Measurements from ENCODE around the gene FAAH2.
"Not testable (repeated sequence)": the region's sequence is repeated elsewhere in the genome, so short reads cannot be mapped to it uniquely, and the experiment has no call there.

The FAAH2 gene

DNA sequence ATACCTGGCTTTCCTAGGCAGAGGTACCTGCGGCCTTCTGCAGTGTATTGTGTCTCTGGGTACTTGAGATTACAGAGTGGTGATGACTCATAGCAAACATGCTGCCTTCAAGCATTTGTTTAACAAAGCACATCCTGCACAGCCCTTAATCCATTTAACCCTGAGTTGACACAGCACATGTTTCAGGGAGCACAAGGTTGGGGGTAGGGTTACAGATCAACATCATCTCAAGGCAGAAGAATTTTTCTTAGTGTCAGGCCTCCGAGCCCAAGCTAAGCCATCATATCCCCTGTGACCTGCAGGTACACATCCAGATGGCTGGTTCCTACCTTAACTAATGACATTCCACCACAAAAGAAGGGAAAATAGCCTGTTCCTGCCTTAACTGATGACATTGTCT is 49.3 kb downstream of the FAAH2 start:
- not testable (repeated sequence) for H3K9me3 Mint-ChIP-seq; H3K4me1 Mint-ChIP-seq (ENCODE audit: low read depth); H3K27ac Mint-ChIP-seq; H3K27me3 Mint-ChIP-seq (ENCODE audit: low read depth); H3K4me3 Mint-ChIP-seq
- peaks cover 50% of the 10 kb centered on the region for H3K36me3 Mint-ChIP-seq (ENCODE audit: low read depth)

DNA sequence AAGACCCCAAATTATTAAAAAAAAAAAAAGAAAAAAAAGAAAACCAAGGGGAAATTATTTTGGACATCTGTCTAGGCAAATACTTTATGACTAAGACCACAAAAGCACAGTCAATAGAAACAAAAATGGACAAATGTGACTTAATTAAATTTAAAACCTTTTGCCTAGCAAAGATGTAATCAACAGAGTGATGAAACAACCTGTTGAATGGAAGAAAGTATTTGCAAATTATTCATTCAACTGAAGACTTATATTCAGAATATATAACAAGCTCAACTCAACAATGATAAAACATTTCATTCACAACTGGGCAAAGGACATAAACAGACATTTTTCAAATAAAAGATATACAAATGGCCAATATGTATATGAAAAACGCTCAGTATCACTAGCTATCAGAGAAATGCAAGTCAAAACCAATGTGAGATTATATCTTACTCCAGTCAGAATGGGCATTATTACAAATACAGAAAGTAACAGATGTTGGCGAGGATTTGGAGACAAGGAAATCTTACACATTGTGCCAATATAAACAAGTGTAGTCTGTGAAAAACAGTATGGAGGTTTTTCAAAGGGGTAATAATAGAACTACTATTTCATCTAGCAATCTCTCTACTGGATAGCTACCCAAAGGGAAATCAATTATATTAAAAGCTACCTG is 67.1 kb downstream of the FAAH2 start:
- H3K4me1 Mint-ChIP-seq (ENCODE audit: low read depth): peaks cover 3% of the 10 kb centered on the region
- H3K27me3 Mint-ChIP-seq (ENCODE audit: low read depth): no peaks in the 10 kb centered on the region
- peaks cover 14% of the 10 kb centered on the region for H3K9me3 Mint-ChIP-seq
- H3K36me3 Mint-ChIP-seq (ENCODE audit: low read depth): peaks cover 31% of the 10 kb centered on the region
- no peak overlapping the region for H3K27ac Mint-ChIP-seq
- H3K4me3 Mint-ChIP-seq: no peak overlapping the region

DNA sequence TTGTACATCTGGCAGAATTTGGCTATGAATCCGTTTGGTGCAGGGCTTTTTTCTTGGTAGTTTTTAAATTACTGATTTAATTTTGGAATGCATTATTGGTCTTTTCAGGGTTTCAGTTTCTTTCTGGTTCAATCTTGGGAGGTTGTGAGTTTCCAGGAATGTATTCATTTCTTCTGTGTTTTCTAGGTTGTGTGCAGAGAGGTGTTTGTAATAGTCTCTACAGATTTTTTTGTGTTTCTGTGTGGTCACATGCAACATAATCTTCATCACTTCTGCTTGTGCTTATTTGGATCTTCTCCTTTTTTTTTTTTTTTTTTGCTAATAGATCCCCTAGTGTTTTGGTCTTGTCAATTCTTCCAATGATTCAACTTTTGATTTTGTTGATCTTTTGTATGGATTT is 77.6 kb downstream of the FAAH2 start:
- Mint-ChIP-seq H3K36me3 (ENCODE audit: low read depth) (peaks cover 26% of the 10 kb centered on the region), H3K4me3 (no peak overlapping the region)

GRCh38 chrX:57366430-57366829 is 79.9 kb downstream of the FAAH2 start:
- peaks cover 23% of the 10 kb centered on the region for H3K36me3 Mint-ChIP-seq (ENCODE audit: low read depth)
- peaks cover 9% of the 10 kb centered on the region for H3K4me1 Mint-ChIP-seq (ENCODE audit: low read depth)
- no peaks in the 10 kb centered on the region for H3K9me3 Mint-ChIP-seq
- no peak overlapping the region for H3K27ac Mint-ChIP-seq
- no peaks in the 10 kb centered on the region for H3K27me3 Mint-ChIP-seq (ENCODE audit: low read depth)
- no peak overlapping the region for H3K4me3 Mint-ChIP-seq

More for the DNA sequence above, 77.6 kb downstream of the FAAH2 start:
- no peaks in the 10 kb centered on the region for H3K27me3 Mint-ChIP-seq (ENCODE audit: low read depth)
- peaks cover 9% of the 10 kb centered on the region for H3K4me1 Mint-ChIP-seq (ENCODE audit: low read depth)
- H3K9me3 Mint-ChIP-seq: no peaks in the 10 kb centered on the region
- H3K27ac Mint-ChIP-seq: no peak overlapping the region

GRCh38 chrX:57367649-57368048 is 81.1 kb downstream of the FAAH2 start:
- Mint-ChIP-seq H3K9me3 (no peaks in the 10 kb centered on the region), H3K4me3 (no peak overlapping the region), H3K4me1 (ENCODE audit: low read depth) (peaks cover 9% of the 10 kb centered on the region), H3K36me3 (ENCODE audit: low read depth) (peaks cover 18% of the 10 kb centered on the region), H3K27ac (no peak overlapping the region), H3K27me3 (ENCODE audit: low read depth) (no peaks in the 10 kb centered on the region)

DNA sequence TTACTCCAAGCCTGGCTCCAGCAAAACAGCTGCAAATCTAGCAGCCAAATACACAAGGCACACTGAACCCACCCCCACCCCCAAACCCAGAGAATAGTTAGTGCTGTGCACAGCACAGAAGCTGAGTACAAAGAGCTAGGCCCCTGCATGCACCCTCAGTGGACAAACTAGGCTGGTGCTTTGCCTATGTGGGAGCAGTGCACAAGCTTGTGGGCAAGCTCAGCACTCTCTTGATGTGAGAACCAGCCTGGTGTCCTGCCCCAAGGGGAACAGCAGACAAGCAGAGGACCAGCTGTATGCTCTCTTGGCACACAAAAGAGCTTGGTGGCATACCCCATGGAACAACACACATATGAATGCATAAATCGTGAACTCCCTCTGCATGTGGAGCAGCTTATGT is 81.7 kb downstream of the FAAH2 start:
- Mint-ChIP-seq H3K36me3 (ENCODE audit: low read depth) (peaks cover 20% of the 10 kb centered on the region), H3K4me1 (ENCODE audit: low read depth) (peaks cover 9% of the 10 kb centered on the region), H3K27ac (no peak overlapping the region), H3K4me3 (no peak overlapping the region), H3K27me3 (ENCODE audit: low read depth) (no peaks in the 10 kb centered on the region), H3K9me3 (no peaks in the 10 kb centered on the region)

- H3K27ac Mint-ChIP-seq: peak overlapping the region; percentile 50
- no peak overlapping the region for H3K4me3 Mint-ChIP-seq
- H3K36me3 Mint-ChIP-seq (ENCODE audit: low read depth): peaks cover 32% of the 10 kb centered on the region
- peaks cover 13% of the 10 kb centered on the region for H3K4me1 Mint-ChIP-seq (ENCODE audit: low read depth)
- no peaks in the 10 kb centered on the region for H3K27me3 Mint-ChIP-seq (ENCODE audit: low read depth)
- peaks cover 4% of the 10 kb centered on the region for H3K9me3 Mint-ChIP-seq
Measured at GRCh38 chrX:57379296-57379695, 92.8 kb downstream of the FAAH2 start.

- H3K4me1 Mint-ChIP-seq (ENCODE audit: low read depth): peaks cover 13% of the 10 kb centered on the region
- H3K27me3 Mint-ChIP-seq (ENCODE audit: low read depth): no peaks in the 10 kb centered on the region
- peak overlapping the region; percentile 7 for H3K27ac Mint-ChIP-seq
- H3K4me3 Mint-ChIP-seq: no peak overlapping the region
- H3K9me3 Mint-ChIP-seq: peaks cover 4% of the 10 kb centered on the region
- H3K36me3 Mint-ChIP-seq (ENCODE audit: low read depth): peaks cover 32% of the 10 kb centered on the region
Measured at GRCh38 chrX:57380026-57380796, 93.7 kb downstream of the FAAH2 start.

- not testable (repeated sequence) for H3K27me3 Mint-ChIP-seq (ENCODE audit: low read depth); H3K4me3 Mint-ChIP-seq; H3K4me1 Mint-ChIP-seq (ENCODE audit: low read depth); H3K9me3 Mint-ChIP-seq; H3K27ac Mint-ChIP-seq
- peaks cover 27% of the 10 kb centered on the region for H3K36me3 Mint-ChIP-seq (ENCODE audit: low read depth)
Measured at GRCh38 chrX:57394162-57394561, 107.7 kb downstream of the FAAH2 start.

DNA sequence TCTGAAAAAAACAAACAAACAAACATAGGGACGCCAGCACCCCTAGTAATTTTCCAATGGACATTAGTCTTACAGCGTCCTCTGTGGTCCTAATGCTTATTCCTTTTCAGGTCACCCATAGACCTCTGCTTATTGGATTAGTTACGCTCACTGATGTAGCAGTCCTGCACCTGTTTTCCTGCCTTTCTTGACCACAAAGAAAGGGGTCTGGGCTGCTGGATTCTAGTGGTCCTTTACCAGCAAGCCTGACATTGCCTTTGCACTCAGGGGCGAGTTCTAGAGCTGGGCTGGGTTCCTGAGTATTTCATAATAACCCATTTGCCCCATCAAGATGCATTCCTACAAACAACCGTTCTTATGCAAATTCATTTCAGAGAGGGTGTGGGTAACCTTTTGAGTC is 116.7 kb downstream of the FAAH2 start:
- H3K9me3 Mint-ChIP-seq; H3K4me3 Mint-ChIP-seq; H3K27me3 Mint-ChIP-seq (ENCODE audit: low read depth): not testable (repeated sequence)

GRCh38 chrX:57406149-57406548 is 119.6 kb downstream of the FAAH2 start:
- Mint-ChIP-seq H3K4me3 (no peak overlapping the region), H3K27ac (no peak overlapping the region), H3K27me3 (ENCODE audit: low read depth) (no peaks in the 10 kb centered on the region), H3K4me1 (ENCODE audit: low read depth) (no peaks in the 10 kb centered on the region), H3K36me3 (ENCODE audit: low read depth) (peaks cover 14% of the 10 kb centered on the region), H3K9me3 (peaks cover 8% of the 10 kb centered on the region)

More for the DNA sequence above, 116.7 kb downstream of the FAAH2 start:
- not testable (repeated sequence) for H3K4me1 Mint-ChIP-seq (ENCODE audit: low read depth); H3K27ac Mint-ChIP-seq
- H3K36me3 Mint-ChIP-seq (ENCODE audit: low read depth): peaks cover 10% of the 10 kb centered on the region

GRCh38 chrX:57417827-57418226 is 131.3 kb downstream of the FAAH2 start:
- Mint-ChIP-seq H3K27ac (no peak overlapping the region), H3K9me3 (peaks cover 10% of the 10 kb centered on the region), H3K27me3 (ENCODE audit: low read depth) (no peaks in the 10 kb centered on the region), H3K36me3 (ENCODE audit: low read depth) (peaks cover 12% of the 10 kb centered on the region), H3K4me3 (no peak overlapping the region), H3K4me1 (ENCODE audit: low read depth) (no peaks in the 10 kb centered on the region)

DNA sequence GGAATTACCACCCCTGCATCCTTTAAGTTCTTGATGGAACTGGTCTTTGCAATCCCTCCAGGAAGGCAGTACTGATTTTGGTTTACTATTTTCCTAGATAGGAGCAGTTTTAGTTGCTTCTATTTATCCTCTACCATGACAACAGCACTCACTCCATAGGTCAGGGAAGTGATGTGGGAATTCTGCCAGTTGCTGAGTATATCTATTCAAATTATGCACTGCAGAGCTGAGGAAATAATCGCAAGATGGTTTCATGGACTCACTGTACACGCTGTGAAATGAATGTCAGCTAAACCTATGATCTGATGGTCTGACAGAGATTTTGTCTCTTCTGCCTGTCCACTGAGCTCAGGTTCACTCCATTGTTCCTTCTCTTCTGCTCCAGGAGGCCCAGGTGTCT is 135.8 kb downstream of the FAAH2 start:
- Mint-ChIP-seq H3K4me1 (ENCODE audit: low read depth) (no peaks in the 10 kb centered on the region), H3K27ac (no peak overlapping the region), H3K36me3 (ENCODE audit: low read depth) (peaks cover 6% of the 10 kb centered on the region), H3K4me3 (no peak overlapping the region), H3K27me3 (ENCODE audit: low read depth) (no peaks in the 10 kb centered on the region), H3K9me3 (no peaks in the 10 kb centered on the region)

DNA sequence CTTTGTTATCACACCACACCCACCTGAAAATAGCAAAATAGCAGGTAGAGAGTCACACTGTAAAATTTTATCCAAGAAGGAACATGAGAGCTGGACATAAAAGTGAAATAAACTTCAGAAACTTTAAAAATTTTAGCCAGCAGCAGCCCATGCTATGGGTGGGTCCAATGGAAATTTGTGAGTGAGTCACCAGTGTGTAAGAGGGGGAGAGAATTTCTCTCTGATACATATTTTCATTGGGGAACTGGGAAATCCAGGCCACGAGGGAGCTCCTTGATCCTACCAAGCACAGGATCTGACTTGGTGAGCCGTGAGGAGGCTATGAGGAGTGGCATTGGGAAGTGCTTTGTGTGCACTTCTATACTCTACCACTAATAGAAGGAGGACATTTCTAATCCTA is 136.3 kb downstream of the FAAH2 start:
- H3K9me3 Mint-ChIP-seq: no peaks in the 10 kb centered on the region
- H3K36me3 Mint-ChIP-seq (ENCODE audit: low read depth): peaks cover 6% of the 10 kb centered on the region
- no peaks in the 10 kb centered on the region for H3K4me1 Mint-ChIP-seq (ENCODE audit: low read depth)
- no peaks in the 10 kb centered on the region for H3K27me3 Mint-ChIP-seq (ENCODE audit: low read depth)
- H3K4me3 Mint-ChIP-seq: no peak overlapping the region
- H3K27ac Mint-ChIP-seq: no peak overlapping the region

DNA sequence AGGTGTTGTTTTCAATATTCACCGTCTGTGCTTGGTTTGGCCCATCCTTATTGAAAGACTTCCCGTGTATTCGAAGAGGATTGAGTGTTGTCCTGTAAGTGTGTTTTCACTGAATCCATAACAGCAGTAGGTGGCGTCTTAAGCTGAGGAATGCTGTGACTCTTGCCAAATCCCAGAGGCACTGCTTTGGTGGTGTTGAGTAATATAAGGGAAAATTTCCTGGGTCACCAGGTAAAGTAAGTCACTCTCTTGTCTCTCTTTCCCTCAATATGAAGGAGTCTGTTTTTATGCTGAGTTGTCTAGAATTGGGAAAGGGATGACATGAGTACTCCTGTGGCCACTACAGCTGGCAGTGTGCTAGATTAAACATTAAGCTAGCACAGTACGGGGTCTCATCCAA is 158.6 kb downstream of the FAAH2 start:
- no peaks in the 10 kb centered on the region for H3K9me3 Mint-ChIP-seq
- no peak overlapping the region for H3K27ac Mint-ChIP-seq
- H3K4me3 Mint-ChIP-seq: no peak overlapping the region
- peaks cover 23% of the 10 kb centered on the region for H3K36me3 Mint-ChIP-seq (ENCODE audit: low read depth)
- no peaks in the 10 kb centered on the region for H3K4me1 Mint-ChIP-seq (ENCODE audit: low read depth)
- no peaks in the 10 kb centered on the region for H3K27me3 Mint-ChIP-seq (ENCODE audit: low read depth)
